HS-5 (cell line): ENCODE results near the gene DENND2C.

Experiments
- DNase-seq: peaks from one replicate; pipeline ENCODE4 v3.0.0-alpha.2; 2012; ENCODE audit warnings: low read depth

Gene DENND2C

DNA sequence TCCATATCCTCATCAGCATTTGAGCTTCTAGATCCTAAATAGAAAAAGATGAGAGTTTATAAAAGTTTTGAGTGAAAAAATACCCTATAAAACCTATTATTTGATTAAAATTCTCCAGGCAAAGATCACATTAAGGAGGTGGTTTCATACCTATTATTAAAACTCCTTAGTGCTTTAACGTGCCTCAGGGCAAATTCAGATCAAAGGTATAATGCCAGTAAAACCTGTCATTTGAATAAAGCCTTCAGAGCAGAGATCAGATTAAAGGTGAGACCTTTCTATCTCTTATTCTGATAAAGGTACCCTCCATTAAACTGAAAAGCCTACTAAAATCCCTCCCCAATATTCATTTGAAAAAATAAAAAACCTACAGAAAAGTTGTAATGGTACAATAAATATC is 124.5 kb downstream of the DENND2C start:
- no peak for DNase-seq

- no peak for DNase-seq
Observed at GRCh38 chr1:114540821-114541220, 129.0 kb downstream of the DENND2C start.

GRCh38 chr1:114540272-114540671 is 129.6 kb downstream of the DENND2C start:
- DNase-seq = no peak

GRCh38 chr1:114536043-114536442 is 133.8 kb downstream of the DENND2C start:
- no peak for DNase-seq

- no peak for DNase-seq
Observed at GRCh38 chr1:114535401-114535800, 134.4 kb downstream of the DENND2C start.
